ENCODE data around the gene PDIA5. TPM values are rescaled to one million over a fixed set of nuclear protein-coding genes. Genes with fewer than 3 reads are reported as not detected.

PDIA5 gene
- total and polyA plus RNA-seq, 2 of the 4 experiments (the other 2 are of a cell fraction): 19.4 to 42.0 TPM

- H3K4me1 ChIP-seq (ENCODE audit: control insufficient read depth, insufficient read depth, low read length): no peaks in the 10 kb centered on the region
- POLR2A ChIA-PET (ENCODE audit: unreplicated experiment): no interaction called here
- DNase-seq: no peak
- H2BK5ac ChIP-seq (ENCODE audit: low read depth, low read length, poor library complexity, severe bottlenecking): no peak overlapping the region
- H4K8ac ChIP-seq (ENCODE audit: low read depth in 2 of 2, low read length in 2 of 2): no peak overlapping the region
- H3K36me3 ChIP-seq (ENCODE audit: control insufficient read depth, insufficient read depth, low read length): no peaks in the 10 kb centered on the region
- H4K91ac ChIP-seq (ENCODE audit: insufficient read depth, low read depth, low read length): no peak overlapping the region
- no TSS peak for BruUV-seq (replicated peaks)
- no peak overlapping the region for H2BK120ac ChIP-seq (ENCODE audit: low read depth, low read length)
- no peak overlapping the region for H4K5ac ChIP-seq (ENCODE audit: low read depth, low read length)
- no peak overlapping the region for H3K56ac ChIP-seq (ENCODE audit: extremely low read depth, insufficient read depth, low read length)
- in situ Hi-C loops (cut with MboI; ENCODE audit: low sequenced_read_pairs): loop anchor here (10.0 kb wide), 1 partner anchor 77 kb away; no protein-coding TSS in a partner anchor
- intact Hi-C loops (cut with micrococcal nuclease): loop anchor here (10.0 kb wide), 1 partner anchor 457 kb away; the partner anchor contains the start of genes DTX3L and PARP9
- 0 out of 2 replicates have a peak, but pooled peaks cover 2% of the 10 kb centered on the region for H3K9me3 ChIP-seq (ENCODE audit: control insufficient read depth, insufficient read depth, low read length)
- ATAC-seq (ENCODE audit: low read depth): no peak
- H3K27ac ChIP-seq (ENCODE audit: insufficient read depth, low read length): no peak overlapping the region
- peaks cover 85% of the 10 kb centered on the region for H3K27me3 ChIP-seq (ENCODE audit: control insufficient read depth, insufficient read depth, low read length)
- H2AK9ac ChIP-seq (replicated peaks; ENCODE audit: low read depth, low read length, poor library complexity): no peak overlapping the region
- no peak overlapping the region for H3K4me2 ChIP-seq (ENCODE audit: low read depth, low read length)
- H4K20me1 ChIP-seq (ENCODE audit: insufficient read depth, low read length): no peaks in the 10 kb centered on the region
- TF ChIP-seq RCOR1 (IDR thresholded peaks at IDR 0.05; ENCODE audit: insufficient replicate concordance, low read length) (no peak), MXI1 (IDR thresholded peaks at IDR 0.05; ENCODE audit: borderline replicate concordance, low read depth, low read length) (no peak), BHLHE40 (IDR thresholded peaks at IDR 0.05; ENCODE audit: low read depth, low read length) (no peak), FOS (IDR thresholded peaks at IDR 0.05; ENCODE audit: low read depth, low read length) (no peak), CTCF (conservative IDR thresholded peaks at IDR 0.05; ENCODE audit: low read depth, low read length) (no peak), RAD21 (IDR thresholded peaks at IDR 0.05; ENCODE audit: low read length) (no peak), MAFK (IDR thresholded peaks at IDR 0.05; ENCODE audit: low read depth, low read length) (no peak), MAZ (IDR thresholded peaks at IDR 0.05; ENCODE audit: borderline replicate concordance, low read depth, low read length) (no peak), RFX5 (IDR thresholded peaks at IDR 0.05; ENCODE audit: low read depth, low read length) (no peak), NFE2L2 (IDR thresholded peaks at IDR 0.05; ENCODE audit: low read depth, low read length) (no peak), ELK1 (IDR thresholded peaks at IDR 0.05; ENCODE audit: borderline replicate concordance, low read depth, low read length) (no peak), CEBPB (IDR thresholded peaks at IDR 0.05; ENCODE audit: low read depth, low read length) (no peak), USF2 (IDR thresholded peaks at IDR 0.05; ENCODE audit: low read depth, low read length) (no peak), POLR2A (IDR thresholded peaks at IDR 0.05; ENCODE audit: low read depth, low read length) (no peak), CHD1 (IDR thresholded peaks at IDR 0.05; ENCODE audit: low read depth, low read length) (no peak), SMC3 (IDR thresholded peaks at IDR 0.05; ENCODE audit: low read depth, low read length) (no peak)
- no peak overlapping the region for H3K4ac ChIP-seq (ENCODE audit: low read depth, low read length)
- H3K9ac ChIP-seq (ENCODE audit: low read depth, low read length): no peak overlapping the region
- no peak overlapping the region for H3K18ac ChIP-seq (ENCODE audit: low read depth, low read length)
- H3K4me3 ChIP-seq (ENCODE audit: insufficient read depth, low read depth, low read length): no peak overlapping the region
- H2AK5ac ChIP-seq (ENCODE audit: low read depth, low read length): no peak overlapping the region
- H2BK15ac ChIP-seq (ENCODE audit: low read depth, low read length): no peak overlapping the region
- H3K23ac ChIP-seq (ENCODE audit: low read depth, low read length): no peak overlapping the region
- no peaks in the 10 kb centered on the region for H3K9me1 ChIP-seq (ENCODE audit: insufficient read depth, low read length)
- no peak overlapping the region for H3K14ac ChIP-seq (replicated peaks; ENCODE audit: low read depth, low read length)
- dilution Hi-C loops (cut with HindIII; ENCODE audit: low sequenced_read_pairs, unreplicated experiment): no loop called here
- H3K79me1 ChIP-seq (ENCODE audit: low read depth in 1 of 2, low read length in 2 of 2): no peaks in the 10 kb centered on the region
- WGBS, 2 experiments (ENCODE audit: extremely low coverage in 2 of 2, insufficient read length in 1 of 2): no CpG with 5 or more reads among the region's 7 CpGs
- no peak overlapping the region for H2AFZ ChIP-seq (replicated peaks; ENCODE audit: low read length, poor library complexity)
- no peak overlapping the region for H2BK20ac ChIP-seq (ENCODE audit: low read depth, low read length)
- CTCF ChIA-PET: interaction anchor here (1.2 kb wide), 1 partner anchor 70 kb away, joined by 3 read pairs; no protein-coding TSS in a partner anchor
These were observed 45.4 kb upstream of the PDIA5 start for GRCh38 chr3:123021388-123021787.
